Ascending aorta (tissue), 2 donors: ENCODE data around the gene PREX1. TPM values are rescaled to one million over a fixed set of nuclear protein-coding genes. Genes with fewer than 3 reads are reported as not detected.
A peak's percentile ranks its signal among the peaks of the same experiment; 100 is the strongest.
"Not testable (repeated sequence)": the region's sequence is repeated elsewhere in the genome, so short reads cannot be mapped to it uniquely, and the experiment has no call there.

Experiments
- DNase-seq, 2 donors: peaks; one replicate each; pipeline ENCODE4 v3.0.0-alpha.2; 2019; ENCODE audit warnings: low spot score in 2 of 2
- H3K27ac ChIP-seq, 2 donors: fragments of 200-600 bp; sonication (generic); one replicate each; pipeline ENCODE4 v1.5.1; 2016 to 2017; ENCODE audit warnings: mild to moderate bottlenecking in 1 of 2
- H3K27me3 ChIP-seq: fragments of 200-600 bp; sonication (generic); one replicate; pipeline ENCODE4 v1.5.1; 2017
- H3K36me3 ChIP-seq, 2 donors: fragments of 200-600 bp; sonication (generic); one replicate each; pipeline ENCODE4 v1.5.1; 2016
- H3K4me1 ChIP-seq, 2 donors: fragments of 200-600 bp; sonication (generic); one replicate each; pipeline ENCODE4 v1.5.1; 2016 to 2017; ENCODE audit warnings: mild to moderate bottlenecking in 1 of 2
- H3K4me3 ChIP-seq, 2 donors: fragments of 200-600 bp; sonication (generic); one replicate each; pipeline ENCODE4 v1.5.1; 2016 to 2017; ENCODE audit warnings: mild to moderate bottlenecking in 1 of 2
- H3K9me3 ChIP-seq, 2 donors: fragments of 200-600 bp; sonication (generic); one replicate each; pipeline ENCODE4 v1.5.1; 2016
- CTCF ChIP-seq, 3 experiments: fragments of 200-600 bp in 2 of 3; fragments of 450-650 bp in 1 of 3; sonication (generic) in 2 of 3; IDR thresholded peaks; one replicate each; pipeline ENCODE4 v1.5.1; 2016 to 2019; ENCODE audit warnings: antibody characterized with exemption in 3 of 3, mild to moderate bottlenecking in 1 of 3, moderate library complexity in 1 of 3
- intact Hi-C: fragments of 100-400 bp; cut with DNase I; formaldehyde crosslinking; loops from one replicate; pipeline ENCODE4 v1.15.1; 2023
- total RNA-seq: library from RNA; depleted of rRNA; stranded (reverse); fragments of >200 nt; gene quantifications from one replicate; pipeline ENCODE4 v1.1.0, GENCODE V29; 2016

The PREX1 gene
- total RNA-seq, 1 donor from 2014 or later, result 75.4 TPM

DNA sequence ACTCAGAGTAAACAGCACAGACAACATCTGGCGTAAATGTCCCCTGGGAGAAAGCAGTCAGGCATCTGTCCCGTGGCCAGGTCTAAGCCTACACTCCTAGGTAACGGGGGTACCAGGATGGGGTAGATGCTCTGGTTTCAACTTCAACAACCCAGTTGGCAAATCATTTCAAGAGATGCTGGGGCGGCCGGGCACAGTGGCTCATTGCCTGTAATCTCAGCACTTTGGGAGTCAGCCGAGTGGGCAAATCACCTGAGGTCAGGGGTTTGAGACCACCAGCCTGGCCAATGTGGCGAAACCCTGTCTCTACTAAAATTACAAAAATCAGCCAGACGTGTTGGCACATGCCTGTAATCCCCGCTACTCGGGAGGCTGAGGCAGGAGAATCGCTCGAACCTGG is 12.3 kb downstream of the PREX1 start:
- TF ChIP-seq CTCF (IDR thresholded peaks at IDR 0.05), result no peak
- DNase-seq, result no peak

DNA sequence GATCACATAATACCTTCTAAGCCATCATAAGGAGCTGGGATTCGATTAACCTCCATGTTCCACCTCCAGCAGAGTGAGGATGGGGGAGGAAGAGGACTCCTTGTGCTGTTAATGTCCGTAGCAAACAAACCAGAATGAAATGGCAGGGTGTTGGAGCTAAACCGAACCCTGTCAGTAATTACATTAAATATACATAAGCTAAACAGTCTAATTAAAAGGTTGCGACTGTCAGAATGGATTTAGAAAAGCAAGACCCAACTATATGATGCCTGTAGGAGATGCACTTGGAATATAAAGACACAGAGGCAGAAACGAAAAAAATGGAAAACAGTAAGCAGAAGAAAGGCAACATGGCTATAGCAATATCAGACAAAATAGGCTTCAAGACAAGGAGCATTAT is 13.2 kb downstream of the PREX1 start:
- no peak for TF ChIP-seq CTCF (IDR thresholded peaks at IDR 0.05)
- H3K36me3 ChIP-seq, result peaks cover 0 to 4% of the 10 kb centered on the region in 2 donors
- no peaks in the 10 kb centered on the region for H3K27me3 ChIP-seq
- intact Hi-C loops, result no loop called here
- no peak overlapping the region for H3K27ac ChIP-seq
- H3K4me1 ChIP-seq, result peaks cover 0 to 3% of the 10 kb centered on the region in 2 donors
- DNase-seq, result no peak
- H3K9me3 ChIP-seq, result no peaks in the 10 kb centered on the region
- no peak overlapping the region for H3K4me3 ChIP-seq

More for the DNA sequence above, 12.3 kb downstream of the PREX1 start:
- Histone ChIP-seq H3K36me3 (peaks cover 0 to 4% of the 10 kb centered on the region in 2 donors), H3K27me3 (no peaks in the 10 kb centered on the region), H3K4me3 (no peak overlapping the region), H3K9me3 (no peaks in the 10 kb centered on the region), H3K27ac (no peak overlapping the region), H3K4me1 (peaks cover 4 to 6% of the 10 kb centered on the region in 2 donors)
- intact Hi-C loops, result no loop called here

- H3K4me3 ChIP-seq, result no peak overlapping the region
- peak overlapping the region in 1 of 2 donors; percentile 7 for H3K27ac ChIP-seq
- no peaks in the 10 kb centered on the region for H3K9me3 ChIP-seq
- TF ChIP-seq CTCF (IDR thresholded peaks at IDR 0.05), result no peak
- DNase-seq, result no peak
- no peaks in the 10 kb centered on the region for H3K27me3 ChIP-seq
- intact Hi-C loops, result no loop called here
- H3K4me1 ChIP-seq, result peaks cover 0 to 3% of the 10 kb centered on the region in 2 donors
- H3K36me3 ChIP-seq, result peaks cover 0 to 4% of the 10 kb centered on the region in 2 donors
Measured at GRCh38 chr20:48813930-48814546, 13.8 kb downstream of the PREX1 start.

DNA sequence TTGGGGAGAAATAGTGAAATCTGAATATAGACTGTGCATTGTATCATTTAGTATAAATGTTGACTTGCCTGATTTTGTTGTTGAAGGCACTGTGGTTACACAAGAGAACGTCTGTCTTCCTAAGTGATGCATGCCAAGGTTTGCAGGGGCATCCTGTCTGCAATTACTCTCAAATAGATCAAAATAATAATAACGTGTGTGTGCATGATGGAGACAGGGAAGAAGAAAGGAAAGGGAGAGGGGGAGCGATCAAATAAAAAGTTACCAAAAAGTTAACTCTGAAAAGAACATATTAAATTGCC is 14.4 kb downstream of the PREX1 start:
- TF ChIP-seq CTCF (IDR thresholded peaks at IDR 0.05), result no peak
- H3K4me3 ChIP-seq, result no peak overlapping the region
- no peaks in the 10 kb centered on the region for H3K9me3 ChIP-seq
- no peak for DNase-seq
- peak overlapping the region in 1 of 2 donors; percentile 7 for H3K27ac ChIP-seq
- intact Hi-C loops, result no loop called here
- no peaks in the 10 kb centered on the region for H3K27me3 ChIP-seq
- H3K36me3 ChIP-seq, result peaks cover 0 to 4% of the 10 kb centered on the region in 2 donors
- peaks cover 0 to 3% of the 10 kb centered on the region in 2 donors for H3K4me1 ChIP-seq

DNA sequence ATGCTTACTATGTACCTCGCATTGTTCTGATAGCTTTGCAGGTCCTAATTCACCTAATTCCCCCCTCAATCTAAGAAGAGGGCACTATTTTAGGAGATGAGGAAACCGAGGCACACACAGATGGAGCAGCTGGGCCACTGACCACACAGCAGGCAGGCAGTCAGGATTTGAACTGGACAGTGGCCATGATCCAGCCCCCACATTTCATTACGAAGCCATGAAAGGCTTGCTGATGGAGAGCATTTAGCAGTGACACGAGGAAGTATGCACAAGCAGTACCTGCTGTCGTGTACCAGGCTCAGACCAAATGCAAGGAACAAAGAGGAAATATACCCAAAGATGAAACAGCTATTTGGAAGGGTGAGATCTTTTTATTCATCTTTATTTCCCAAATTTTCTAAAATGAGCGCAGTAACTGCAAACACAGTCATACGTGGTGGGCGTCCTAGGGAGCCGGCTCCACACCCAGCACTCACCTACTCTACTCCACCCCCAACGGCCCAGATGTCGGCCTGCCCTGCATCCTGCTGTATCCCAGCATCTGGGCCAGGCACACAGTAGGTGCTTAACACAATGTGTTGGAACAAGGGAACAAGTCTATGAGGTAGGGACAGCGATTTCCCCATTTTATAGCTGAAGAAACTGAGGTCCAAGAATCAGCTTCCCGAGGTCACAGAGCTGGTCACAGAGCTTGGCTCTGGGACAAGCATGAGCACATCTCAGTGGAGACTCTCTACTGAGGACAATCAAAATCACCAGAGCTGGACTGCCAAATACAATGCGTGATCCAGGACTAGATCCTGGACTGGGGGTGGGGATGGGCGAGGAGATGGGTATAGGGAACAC is 15.0 kb downstream of the PREX1 start:
- Histone ChIP-seq H3K4me3 (no peak overlapping the region), H3K4me1 (peaks cover 4 to 6% of the 10 kb centered on the region in 2 donors), H3K9me3 (no peaks in the 10 kb centered on the region), H3K27me3 (no peaks in the 10 kb centered on the region), H3K27ac (peak overlapping the region in 1 of 2 donors; percentile 7), H3K36me3 (peaks cover 0 to 4% of the 10 kb centered on the region in 2 donors)
- DNase-seq, result no peak
- no peak for TF ChIP-seq CTCF (IDR thresholded peaks at IDR 0.05)
- intact Hi-C loops, result no loop called here

DNA sequence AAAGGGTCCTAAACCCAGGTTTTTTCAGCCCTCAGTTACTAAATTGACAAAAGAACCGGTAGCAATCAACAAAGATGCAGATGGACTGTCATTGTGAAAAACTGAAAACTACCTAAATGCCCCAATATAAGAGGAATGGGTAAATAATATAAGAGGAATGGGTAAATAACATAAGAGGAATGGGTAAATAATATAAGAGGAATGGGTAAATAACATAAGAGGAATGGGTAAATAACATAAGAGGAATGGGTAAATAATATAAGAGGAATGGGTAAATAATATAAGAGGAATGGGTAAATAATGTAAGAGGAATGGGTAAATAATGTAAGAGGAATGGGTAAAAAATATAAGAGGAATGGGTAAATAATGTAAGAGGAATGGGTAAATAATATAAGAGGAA is 15.7 kb downstream of the PREX1 start:
- H3K27me3 ChIP-seq, H3K9me3 ChIP-seq, H3K4me3 ChIP-seq, H3K27ac ChIP-seq, H3K36me3 ChIP-seq, intact Hi-C loops, DNase-seq: not testable (repeated sequence)
- H3K4me1 ChIP-seq, result peaks cover 4 to 11% of the 10 kb centered on the region in 2 donors
